Left forelimb (tissue), 1 donor: Measurements from ENCODE around the gene UBE2J2.

Experiments used
- DNase-seq: peaks from one replicate; pipeline ENCODE4 v3.0.0-alpha.2; 2018; ENCODE audit warnings: low spot score

The UBE2J2 gene

DNA sequence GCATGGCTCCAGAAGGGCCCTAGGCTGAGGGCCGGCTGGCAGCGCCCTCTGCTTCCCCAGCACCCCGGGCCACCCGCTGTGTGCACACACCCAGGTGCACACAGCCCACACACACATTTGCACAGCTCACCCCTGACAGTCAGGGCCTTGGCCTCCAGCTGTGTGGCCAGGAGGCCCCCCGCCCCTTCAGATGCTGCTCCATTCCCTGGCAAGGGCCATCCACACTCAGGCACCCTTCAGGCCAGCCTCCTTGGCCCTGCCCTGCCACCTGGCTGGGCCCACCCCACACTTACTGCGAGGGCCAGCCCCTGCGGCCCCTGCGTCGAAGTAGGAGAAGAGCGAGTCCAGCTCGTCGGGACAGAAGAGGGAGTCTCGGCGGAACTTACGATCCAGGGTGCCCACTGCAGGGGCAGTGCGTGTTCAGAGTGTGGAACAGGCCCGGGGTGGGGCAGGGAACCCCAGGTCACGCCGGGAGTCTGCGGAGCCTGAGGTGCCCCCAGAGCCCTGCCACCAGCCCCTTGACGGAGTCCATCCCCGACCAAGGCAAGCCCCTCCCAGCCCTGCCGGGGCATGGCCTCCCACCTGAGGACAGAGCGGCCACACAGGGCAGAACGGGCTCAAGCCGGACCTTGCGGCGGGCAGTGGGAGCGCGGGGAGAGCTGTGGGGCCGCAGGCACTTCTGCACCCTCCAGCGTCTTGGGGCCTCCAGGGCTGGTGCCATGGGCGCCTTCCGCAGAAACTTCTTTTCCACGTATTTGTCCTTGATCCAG lies 21.7 kb upstream of the UBE2J2 start:
- DNase-seq = no peak

DNA sequence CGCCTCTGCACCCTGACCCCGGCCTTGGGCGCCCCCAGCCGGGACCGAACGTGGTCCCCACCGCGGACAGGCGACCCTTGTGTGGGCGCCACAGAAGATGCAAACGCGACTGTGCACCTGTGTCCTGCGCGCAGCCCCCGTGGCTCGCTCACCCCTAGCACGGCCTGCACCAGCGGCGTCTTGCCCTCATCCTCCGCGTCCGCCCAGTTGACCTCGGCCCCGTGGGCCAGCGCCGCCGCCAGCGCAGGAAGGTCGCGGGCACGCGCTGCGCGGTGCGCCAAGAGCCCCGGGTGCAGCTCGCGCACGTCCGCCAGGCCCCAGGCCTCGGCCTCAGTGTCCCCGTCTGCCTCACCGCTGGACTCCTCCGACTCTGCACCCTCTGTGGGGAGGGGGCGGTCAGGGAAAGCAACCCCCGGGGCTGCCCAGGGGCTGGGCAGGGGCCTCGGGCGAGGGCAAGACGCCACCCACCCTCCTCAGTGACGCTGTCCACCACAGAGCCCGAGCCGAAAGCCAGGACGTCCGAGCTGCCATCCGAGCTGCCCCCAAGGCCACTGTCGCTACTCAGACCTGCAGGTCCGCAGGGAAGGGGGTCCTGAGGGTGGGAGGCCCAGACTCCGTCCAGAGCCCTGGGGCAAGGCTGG lies 20.7 kb upstream of the UBE2J2 start:
- DNase-seq = no peak

GRCh38 chr1:1293263-1294249 lies 19.9 kb upstream of the UBE2J2 start:
- DNase-seq = no peak

- no peak for DNase-seq
Measured at GRCh38 chr1:1292851-1293250, 19.2 kb upstream of the UBE2J2 start.

- no peak for DNase-seq
Measured at GRCh38 chr1:1292442-1292779, 18.8 kb upstream of the UBE2J2 start.

DNA sequence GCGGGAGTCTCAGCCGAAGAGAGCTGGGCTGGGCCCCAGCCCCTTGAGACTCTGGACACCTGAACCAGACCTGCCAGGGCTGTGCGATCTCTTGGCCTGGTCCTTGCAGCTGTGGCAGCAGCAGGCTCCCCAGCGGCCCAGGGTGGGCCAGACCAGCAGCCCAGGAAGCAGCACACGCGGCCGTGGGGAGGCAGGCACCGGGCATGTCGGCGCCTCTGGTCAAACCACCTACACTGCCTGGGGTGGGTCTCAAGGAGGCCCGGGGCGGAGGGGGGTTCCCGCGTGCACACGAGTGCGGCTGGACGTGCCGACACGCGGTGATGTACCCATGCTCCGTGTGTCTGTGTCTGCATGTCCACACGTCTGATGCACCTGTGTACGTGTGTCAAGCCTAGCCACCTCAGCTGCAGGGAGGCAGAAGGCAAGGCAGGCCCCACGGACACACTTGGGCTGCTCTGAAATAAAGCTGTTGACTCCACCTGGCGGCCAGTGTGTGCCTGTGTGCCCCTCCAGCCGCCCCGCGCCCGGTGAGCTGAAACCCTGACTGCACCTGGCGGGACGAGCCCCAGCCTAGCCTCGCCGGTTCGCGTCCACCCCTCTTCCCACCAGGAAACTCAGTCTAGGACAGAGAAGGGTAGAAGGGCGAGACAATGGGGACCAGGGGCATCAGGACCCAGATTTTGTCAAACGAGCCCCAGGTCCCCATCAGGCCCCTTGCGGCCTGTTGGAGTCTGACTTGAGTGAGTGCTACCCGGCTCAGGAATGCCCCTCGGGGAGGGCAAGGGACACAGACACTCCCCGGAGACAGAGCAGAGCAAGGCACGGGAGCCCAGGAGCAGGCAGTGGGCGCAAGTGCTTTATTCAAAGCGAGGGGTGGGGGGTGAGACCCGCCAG lies 18.1 kb upstream of the UBE2J2 start:
- DNase-seq = no peak

- DNase-seq = no peak
Measured at GRCh38 chr1:1291023-1291528, 17.4 kb upstream of the UBE2J2 start.

GRCh38 chr1:1290238-1290731 lies 16.6 kb upstream of the UBE2J2 start:
- no peak for DNase-seq

GRCh38 chr1:1287288-1288110 lies 13.8 kb upstream of the UBE2J2 start:
- no peak for DNase-seq

DNA sequence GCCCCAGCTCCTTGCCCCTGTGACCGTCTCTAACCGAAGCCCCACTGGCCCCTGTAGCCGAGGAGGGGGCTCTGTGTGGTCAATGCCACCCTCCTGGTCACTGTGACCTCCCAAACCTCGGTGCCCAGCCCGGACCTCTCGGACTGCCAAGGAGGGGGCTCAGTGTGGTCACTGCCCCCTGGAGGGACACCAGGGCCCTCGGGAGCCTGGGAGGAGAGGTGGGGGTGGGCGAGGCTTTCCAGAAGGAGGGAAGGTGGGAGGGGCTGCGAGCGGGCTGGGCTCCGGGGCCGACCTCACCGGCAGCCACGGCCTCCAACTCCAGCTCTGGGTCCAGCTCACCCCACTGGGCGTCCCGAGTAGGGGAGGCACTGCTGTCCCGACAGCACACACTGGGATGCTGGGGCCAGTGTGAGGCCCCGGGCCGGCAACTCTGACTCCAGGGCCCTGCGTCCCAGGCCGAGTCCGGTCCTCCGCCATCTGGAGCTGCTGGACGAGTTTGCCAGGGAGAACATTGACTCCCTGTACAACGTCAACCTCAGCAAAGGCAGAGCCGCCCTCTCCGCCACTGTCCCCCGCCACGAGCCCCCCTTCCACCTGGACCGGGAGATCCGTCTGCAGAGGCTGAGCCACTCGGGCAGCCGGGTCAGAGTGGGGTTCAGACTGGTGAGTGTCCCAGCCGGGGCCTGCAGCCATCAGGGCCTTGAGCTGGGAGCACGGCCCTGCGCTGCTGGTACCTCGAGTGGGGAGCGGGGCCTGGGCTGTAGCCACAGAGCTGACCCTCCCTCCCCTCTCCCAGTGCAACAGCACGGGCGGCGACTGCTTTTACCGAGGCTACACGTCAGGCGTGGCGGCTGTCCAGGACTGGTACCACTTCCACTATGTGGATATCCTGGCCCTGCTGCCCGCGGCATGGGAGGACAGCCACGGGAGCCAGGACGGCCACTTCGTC lies 12.9 kb upstream of the UBE2J2 start:
- DNase-seq = no peak

- DNase-seq = no peak
Measured at GRCh38 chr1:1285611-1286311, 12.1 kb upstream of the UBE2J2 start.

DNA sequence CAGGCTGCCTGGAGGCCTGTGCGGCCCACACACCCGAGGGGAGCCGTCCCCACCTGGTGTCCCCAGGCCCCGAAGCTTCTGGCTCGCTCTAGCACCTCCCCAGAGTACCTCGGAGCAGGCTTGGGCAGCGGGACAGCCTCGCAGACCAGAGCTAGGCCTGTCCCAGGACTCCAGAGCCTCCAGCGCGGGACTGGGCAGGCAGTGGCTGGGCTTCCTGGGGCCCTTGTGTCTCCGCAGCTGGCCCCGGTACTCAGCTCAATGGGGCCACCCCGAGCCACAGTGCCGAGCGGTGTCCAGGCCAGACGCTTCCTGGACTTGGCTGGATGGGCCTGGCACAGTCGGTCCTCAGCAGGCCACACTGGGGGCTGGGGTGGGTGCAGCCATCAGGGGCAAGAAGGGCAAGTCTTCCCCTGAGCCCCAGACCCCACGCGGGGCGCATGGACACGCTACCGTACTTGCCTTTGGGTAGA lies 11.5 kb upstream of the UBE2J2 start:
- DNase-seq = no peak

DNA sequence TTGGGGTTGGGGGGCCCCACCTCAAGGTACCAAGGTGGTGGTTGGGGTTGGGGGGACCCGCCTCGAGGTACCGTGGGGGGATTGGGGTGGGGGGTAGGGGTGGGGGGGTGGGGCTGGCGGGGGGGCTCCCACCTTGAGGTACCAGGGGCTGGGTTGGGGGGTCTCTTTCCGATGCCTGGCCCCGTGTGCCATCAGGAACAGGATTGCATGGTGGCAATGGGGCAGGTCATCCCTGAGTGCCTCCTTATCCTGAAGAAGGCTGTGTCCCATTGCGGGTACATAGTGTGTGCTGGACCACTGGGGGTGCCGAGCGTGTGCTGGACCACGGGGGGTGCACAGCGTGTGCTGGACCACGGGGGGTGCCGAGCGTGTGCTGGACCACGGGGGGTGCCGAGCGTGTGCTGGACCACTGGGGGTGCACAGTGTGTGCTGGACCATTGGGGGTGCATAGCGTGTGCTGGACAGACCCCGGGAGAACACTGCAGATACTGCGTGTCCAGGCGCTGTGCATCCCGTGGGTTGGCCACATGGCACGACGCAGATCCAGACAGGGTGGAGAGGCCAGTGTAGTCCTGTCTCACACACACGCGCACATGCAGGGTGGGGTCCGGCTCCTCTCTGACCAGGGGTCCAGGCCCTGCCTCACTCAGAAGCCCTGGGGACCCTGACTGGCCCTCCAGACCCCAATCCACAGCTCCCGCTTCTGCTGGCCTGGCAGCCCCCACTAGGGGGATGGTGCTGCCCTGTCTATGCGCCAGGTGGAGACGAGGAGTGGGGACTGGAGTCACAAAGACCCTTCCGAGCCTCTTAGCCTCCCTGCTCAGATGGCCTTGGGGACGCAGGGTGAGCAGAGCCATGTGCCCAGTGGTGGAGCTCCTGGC lies 10.8 kb upstream of the UBE2J2 start:
- no peak for DNase-seq

GRCh38 chr1:1283821-1284220 lies 10.2 kb upstream of the UBE2J2 start:
- DNase-seq = no peak

- no peak for DNase-seq
Measured at GRCh38 chr1:1282998-1283397, 9.3 kb upstream of the UBE2J2 start.

DNA sequence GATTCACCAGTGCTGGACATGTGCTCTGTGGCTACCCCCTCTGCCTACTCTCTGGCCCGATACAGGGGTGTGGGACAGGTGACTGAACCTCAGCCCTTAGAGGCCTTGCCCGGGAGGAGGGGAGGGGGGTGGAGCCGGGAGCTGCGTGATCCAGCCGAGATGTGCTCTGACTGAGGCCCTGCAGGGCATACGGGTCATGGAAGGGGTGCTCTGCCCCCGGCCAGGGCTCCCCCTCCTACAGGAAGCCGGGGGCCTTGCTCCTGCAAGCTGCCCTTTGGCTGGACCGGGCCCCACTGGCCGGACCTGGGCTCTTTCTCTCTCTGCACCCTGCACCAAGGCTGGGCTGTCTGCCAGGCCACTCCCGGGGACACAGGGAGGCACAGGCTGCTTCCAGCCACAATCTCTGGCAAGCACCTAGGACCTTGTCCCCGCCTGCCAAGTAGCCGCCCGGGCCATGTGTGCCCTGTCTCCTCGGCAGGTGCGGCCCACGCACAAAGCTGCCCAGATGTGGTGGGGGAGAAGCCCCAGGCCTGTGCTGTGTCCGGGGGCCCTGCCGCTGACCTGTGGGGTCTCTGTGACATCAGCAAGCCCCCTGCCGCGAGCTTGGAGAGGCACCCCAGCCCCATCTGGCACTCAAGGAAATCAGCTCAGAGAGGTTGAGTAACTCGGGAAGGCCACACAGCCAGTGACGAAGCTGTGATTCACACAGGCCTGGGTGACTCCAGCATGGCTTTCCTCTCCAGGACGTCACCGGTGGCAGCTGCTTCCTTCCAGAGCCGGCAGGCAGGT lies 8.1 kb upstream of the UBE2J2 start:
- no peak for DNase-seq
